IPS-NIHi7 (cell line): ENCODE data around the gene APLN.

Experiments used
- DNase-seq: peaks from one replicate; pipeline ENCODE4 v3.0.0; 2012; ENCODE audit warnings: mixed read lengths; ENCODE audit errors: extremely low spot score

Gene APLN

DNA sequence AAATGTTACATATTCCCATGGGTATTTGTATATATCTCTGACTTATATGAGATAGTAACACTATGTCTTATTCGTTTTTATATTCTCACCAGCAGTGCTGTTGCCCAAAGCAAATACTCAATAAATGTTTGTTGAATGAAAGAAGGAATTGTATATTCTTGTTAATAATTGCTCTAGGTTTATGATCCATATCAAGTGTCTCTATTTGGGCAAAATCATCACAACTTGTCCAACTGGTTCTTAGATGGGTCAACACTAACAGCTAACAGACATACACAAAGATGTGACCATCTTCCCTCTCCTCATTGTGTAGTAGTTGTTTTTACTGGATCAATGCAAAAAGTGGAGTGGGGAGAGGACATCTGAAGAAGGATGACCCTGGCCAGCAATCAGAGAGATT lies 6.6 kb upstream of the APLN start:
- no peak for DNase-seq

GRCh38 chrX:129659861-129660260 lies 5.1 kb upstream of the APLN start:
- no peak for DNase-seq

DNA sequence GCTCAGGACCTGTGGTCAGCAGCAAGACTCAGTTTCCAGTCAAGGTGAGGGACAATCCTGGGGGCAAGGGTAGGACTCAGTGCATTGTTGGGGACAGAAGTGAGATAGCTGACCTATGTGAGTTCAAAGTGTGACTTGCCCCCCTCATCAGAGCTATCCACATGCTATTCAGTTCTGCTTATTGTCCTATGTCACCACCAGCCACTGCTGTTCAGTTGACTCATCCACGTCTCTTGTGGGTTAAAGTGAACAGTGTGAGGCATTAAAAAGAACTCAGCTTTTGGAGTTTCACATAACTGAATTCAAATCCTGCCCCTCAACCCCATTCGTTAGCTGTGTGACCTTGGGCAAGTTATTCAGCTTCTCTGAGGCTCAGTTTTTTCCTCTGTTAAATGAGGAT lies 4.4 kb upstream of the APLN start:
- no peak for DNase-seq

DNA sequence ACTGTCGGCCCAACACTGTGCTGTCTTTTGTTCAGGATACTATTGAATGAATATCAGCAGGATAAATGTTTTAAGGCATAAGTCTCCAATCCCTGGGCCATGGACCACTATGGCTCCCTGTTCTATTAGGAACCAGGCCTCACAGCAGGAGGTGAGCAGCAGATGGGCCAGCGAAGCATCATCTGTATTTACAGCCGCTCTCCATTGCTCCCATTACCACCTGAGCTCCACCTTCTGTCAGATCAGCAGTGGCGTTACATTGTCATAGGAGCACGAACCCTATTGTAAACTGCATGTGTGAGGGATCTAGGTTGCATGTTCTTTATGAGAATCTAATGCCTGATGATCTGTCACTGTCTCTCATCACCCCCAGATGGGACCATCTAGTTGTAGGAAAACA lies 3.7 kb upstream of the APLN start:
- DNase-seq, result no peak

- DNase-seq, result peak; percentile 76
These were observed 942 bp upstream of the APLN start for GRCh38 chrX:129655547-129656249.

- peak; percentile 62 for DNase-seq
These were observed 645 bp downstream of the APLN start for GRCh38 chrX:129653971-129654651.

DNA sequence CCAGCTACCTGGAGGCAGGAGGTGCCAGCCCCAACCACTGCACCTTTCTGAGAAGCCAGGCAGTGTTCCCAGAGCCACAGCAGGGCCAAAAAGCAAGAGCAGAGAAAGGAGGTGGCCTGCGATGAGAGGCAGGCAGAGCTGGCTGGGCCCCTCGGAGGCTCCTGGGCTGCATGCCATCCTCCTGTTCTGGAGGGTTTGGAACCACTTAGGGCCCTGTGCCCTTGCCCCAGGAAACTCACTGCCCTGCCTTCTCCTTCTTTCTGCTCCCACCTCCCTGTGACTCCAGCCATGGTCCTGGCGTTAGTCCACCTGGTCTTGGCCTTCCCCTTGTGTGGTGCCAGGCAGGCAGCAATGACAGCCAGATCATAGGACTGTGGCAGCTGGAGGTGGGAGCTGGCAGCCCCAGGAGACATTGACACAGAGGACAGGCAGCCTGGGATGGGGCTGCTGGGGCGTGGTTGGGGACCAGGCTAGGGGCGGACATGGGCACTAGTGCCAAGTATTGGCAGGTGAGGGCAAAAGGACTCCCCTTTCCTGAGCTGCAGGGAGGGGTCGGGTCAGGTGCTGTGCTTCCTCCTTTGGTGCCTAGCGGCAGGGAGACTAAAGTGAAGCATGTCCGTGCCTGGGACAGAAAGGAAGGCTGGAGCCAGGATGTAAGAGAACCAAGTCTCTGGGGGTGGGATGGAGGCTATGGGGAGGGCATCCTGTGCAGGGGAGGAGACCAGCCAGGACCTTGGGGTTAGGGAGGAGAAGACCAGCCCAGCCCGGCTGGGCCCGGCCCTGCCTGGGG lies 1.4 kb downstream of the APLN start:
- no peak for DNase-seq

GRCh38 chrX:129652565-129653169 lies 2.1 kb downstream of the APLN start:
- DNase-seq, result no peak

- DNase-seq, result no peak
These were observed 2.8 kb downstream of the APLN start for GRCh38 chrX:129651756-129652564.

DNA sequence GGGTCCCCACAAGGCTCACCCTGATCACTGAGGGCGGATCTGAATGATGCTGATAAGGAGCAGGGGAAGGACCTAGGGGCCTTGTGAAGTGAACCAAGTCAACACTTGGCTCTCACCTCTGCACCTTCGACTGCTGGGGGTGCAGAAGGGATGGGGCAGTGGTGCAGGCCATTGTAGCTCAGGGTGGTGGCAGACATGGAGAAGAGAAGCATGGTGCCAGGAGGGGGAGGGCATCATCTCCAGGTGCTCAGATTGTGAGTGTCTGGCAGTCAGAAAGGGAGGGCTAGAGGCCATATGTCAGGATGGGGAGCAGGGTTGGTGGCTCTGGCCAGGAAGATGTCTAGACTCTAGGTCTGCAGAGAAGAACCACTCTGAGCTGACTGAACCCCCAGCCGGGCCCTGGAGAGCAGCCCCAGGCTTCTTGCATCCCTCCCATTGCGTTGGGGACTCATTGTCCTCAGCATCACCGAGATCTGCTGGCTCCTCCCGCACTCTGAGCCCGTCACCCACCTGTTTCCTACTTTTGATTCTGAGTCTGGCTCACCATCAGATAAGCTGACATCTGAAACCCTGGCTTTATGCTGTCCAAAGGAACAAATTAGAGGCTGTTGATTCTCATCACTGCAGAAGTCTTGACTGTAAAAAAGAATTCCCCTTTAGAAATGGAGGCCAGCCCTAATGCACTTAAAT lies 3.8 kb downstream of the APLN start:
- DNase-seq, result no peak

GRCh38 chrX:129650183-129650689 lies 4.5 kb downstream of the APLN start:
- peak; percentile 1 for DNase-seq

- DNase-seq, result peak; percentile 30
These were observed 5.2 kb downstream of the APLN start for GRCh38 chrX:129649268-129650182.

GRCh38 chrX:129648514-129649267 lies 6.1 kb downstream of the APLN start:
- peak; percentile 4 for DNase-seq

DNA sequence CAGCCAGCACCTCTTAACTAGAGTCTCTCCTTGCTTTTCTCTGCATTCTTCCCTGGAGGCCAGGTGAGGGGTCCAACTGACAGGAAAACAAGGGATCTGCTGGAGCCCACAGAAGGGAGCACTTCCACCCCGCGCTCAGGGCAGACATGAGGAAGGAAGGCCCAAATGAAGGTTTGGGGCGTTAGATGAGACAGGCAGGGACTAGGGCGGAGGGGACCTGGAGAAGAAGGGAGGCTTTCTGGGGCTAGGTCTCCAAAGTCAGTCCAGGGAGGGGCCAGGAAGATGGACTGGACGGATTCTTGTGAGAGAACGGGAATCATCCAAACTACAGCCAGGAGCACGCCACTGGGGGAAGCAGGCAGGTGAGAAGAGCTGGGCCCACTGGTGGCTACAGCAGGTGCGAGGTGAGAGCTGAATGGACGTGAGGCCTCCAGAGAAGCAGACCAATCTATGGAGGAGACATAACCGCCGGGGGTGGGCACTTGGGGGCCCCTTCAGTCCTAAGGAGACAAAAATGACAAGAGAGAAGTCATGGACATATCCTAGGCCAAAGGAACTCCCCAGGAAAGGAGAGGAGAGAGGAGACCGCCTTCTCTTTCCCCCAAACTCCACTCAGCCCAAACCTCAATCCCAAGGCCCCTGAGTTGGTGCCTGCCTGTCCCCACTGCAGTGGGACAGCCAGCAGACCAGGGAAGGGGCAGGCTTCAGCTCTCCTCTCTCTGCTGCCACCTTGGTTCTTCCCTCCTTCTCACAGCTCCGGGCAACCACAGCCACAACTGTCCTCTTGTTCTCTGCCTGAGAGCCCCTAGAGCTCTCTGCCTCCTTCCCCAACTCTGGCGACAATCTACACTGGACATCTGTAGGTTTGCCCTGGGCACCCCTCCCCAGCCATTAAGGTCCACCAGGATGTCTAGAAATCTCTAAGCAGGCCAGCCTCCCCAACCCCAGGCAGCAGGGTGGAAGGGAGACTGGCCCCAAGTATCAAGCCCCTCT lies 7.0 kb downstream of the APLN start:
- DNase-seq, result no peak

- no peak for DNase-seq
These were observed 8.0 kb downstream of the APLN start for GRCh38 chrX:129646566-129647417.

GRCh38 chrX:129642641-129643040 lies 12.1 kb downstream of the APLN start:
- DNase-seq, result no peak

DNA sequence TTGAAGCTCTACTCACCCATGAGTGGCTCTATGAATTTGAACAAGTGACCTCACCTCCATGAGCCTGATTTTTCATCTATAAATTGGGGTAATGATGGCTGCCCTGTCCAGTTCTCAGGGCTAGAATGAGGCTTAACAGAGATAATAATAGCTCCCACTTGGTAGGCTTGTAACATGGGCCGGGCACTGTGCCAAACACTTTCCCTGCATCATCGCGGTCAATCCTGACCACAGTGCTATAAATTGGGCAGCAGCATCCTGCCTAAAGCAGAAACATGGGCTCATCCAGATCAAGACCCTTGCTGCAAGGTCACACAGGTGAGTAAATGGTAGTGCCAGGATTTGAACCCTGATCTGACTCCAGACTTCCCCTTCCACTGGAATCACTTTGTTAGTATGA lies 12.8 kb downstream of the APLN start:
- DNase-seq, result no peak
